Kidney epithelial cell (primary cell): ENCODE results near the gene TMEM151B. TPM values are rescaled to one million over a fixed set of nuclear protein-coding genes. Genes with fewer than 3 reads are reported as not detected.

ENCODE experiments used
- DNase-seq: peaks from one replicate; pipeline ENCODE4 v3.0.0-alpha.2; 2010; ENCODE audit warnings: low read depth
- H3K27me3 ChIP-seq: 2 replicates; pipeline ENCODE4 v1.6.0; 2011; ENCODE audit warnings: low read length; ENCODE audit not compliant: control insufficient read depth, insufficient read depth
- H3K36me3 ChIP-seq: 2 replicates; pipeline ENCODE4 v1.5.1; 2011; ENCODE audit warnings: low read length; ENCODE audit not compliant: control insufficient read depth, insufficient read depth
- H3K4me3 ChIP-seq: 2 replicates; pipeline ENCODE4 v1.5.1; 2011; ENCODE audit warnings: low read depth, mild to moderate bottlenecking, control low read depth, low read length
- total RNA-seq: library from RNA; depleted of rRNA; stranded (reverse); fragments of >200 nt; gene quantifications from 2 replicates; pipeline ENCODE4 v1.2.3, GENCODE V29; 2015
- TF ChIP-seq, protein P1 (sequence below): IDR thresholded peaks from 2 replicates; pipeline ENCODE4 v1.5.1; 2011; ENCODE audit warnings: mild to moderate bottlenecking, moderate library complexity, low read length, control low read depth, inconsistent platforms; ENCODE audit not compliant: insufficient read depth, poor library complexity, severe bottlenecking

Gene TMEM151B
- total RNA-seq, 1 donor from 2014 or later, result 0.13 TPM

DNA sequence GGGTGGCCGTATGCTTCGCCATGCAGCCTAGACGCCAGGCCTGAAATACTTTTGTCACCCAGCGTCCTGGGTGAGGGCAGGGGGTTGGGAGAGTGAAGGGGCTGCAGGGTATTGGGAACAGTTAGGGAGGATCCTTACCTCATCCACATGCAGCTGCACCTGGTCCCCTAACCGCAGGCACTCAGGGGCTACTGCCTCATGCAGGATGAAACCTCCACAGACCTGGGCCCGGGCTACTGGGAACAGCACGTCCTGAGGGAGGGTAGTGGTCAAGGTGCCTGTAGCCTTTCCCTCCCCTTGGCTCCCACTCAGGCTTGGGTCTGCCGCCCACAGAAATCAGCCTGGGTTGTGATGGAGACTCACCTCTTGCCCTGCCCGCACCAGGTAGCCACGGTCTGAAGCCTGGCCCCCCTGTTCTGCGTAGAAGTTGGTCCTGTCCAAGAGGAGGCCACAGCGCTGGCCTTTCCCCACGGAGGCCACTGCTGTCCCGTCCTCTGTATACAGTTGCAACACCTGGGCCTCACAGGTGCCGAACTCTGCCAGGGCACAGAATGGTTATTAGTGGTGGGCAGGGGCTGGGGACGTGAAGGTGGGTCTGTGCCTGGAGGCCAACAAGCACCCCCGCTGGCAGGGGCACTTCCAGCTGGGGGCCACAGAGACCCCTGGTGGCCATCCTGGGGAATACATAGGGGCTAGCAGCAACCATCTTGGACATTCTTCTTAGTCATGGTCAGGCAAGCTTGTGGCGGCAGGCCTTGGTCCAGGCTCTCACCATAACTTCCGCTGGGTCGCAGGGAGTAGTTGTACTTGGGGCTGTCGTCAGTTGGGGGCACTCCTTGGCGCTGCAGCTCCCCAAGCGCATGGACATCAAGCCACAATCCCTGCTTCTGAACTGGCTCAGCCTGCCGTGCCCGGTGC is 34.3 kb downstream of the TMEM151B start:
- DNase-seq, result no peak
- Histone ChIP-seq H3K27me3 (no peaks in the 10 kb centered on the region), H3K4me3 (no peak overlapping the region), H3K36me3 (no peaks in the 10 kb centered on the region)
- TF ChIP-seq, protein P1, sequence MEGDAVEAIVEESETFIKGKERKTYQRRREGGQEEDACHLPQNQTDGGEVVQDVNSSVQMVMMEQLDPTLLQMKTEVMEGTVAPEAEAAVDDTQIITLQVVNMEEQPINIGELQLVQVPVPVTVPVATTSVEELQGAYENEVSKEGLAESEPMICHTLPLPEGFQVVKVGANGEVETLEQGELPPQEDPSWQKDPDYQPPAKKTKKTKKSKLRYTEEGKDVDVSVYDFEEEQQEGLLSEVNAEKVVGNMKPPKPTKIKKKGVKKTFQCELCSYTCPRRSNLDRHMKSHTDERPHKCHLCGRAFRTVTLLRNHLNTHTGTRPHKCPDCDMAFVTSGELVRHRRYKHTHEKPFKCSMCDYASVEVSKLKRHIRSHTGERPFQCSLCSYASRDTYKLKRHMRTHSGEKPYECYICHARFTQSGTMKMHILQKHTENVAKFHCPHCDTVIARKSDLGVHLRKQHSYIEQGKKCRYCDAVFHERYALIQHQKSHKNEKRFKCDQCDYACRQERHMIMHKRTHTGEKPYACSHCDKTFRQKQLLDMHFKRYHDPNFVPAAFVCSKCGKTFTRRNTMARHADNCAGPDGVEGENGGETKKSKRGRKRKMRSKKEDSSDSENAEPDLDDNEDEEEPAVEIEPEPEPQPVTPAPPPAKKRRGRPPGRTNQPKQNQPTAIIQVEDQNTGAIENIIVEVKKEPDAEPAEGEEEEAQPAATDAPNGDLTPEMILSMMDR, result peak; percentile 77

DNA sequence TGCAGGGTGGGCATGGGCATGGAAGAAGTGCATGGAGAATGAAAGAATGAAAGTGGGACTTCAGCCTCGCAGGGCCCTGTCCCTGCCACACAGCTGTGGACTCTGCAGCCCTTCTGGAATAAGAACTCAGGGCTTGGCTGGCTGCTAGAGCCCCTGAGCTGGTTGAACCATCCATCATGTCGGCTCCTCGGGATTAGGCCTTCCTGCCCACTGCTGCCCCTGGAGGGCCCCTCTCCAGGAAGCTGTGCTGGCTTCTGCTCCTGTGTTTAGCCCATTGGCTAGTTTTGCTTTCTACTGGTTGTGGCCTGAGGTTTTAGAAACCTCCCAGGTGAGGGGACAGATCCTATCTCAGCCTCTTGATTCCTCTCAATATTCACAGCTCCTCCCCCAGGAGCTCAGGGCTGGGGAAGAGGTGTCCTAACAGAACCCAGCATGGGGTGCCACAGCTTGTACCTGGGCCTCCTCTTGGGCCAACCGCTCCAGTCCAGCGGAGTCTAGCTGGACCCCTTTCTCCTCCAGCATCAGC is 35.0 kb downstream of the TMEM151B start:
- no peak for DNase-seq
- peaks cover 2% of the 10 kb centered on the region for H3K36me3 ChIP-seq

DNA sequence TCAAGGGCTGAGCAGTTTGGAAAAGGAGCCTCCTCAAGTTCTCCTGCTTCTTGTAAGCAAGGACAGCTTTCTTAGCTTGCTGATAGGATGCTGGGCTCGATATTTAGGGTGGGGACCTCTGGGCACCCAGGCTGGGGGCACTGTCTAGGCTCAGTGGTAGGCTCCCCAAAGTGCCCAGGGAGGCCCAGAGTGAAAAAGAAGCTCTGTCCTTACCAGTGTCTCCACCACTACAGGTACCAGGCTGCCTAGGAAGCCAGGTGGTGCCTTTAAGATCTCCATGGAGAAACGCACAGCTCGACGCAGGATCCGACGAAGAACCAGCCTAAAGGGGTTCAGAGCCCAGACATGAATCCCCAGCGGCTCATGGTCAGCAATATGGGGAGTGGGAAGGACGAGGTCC is 36.5 kb downstream of the TMEM151B start:
- peaks cover 2% of the 10 kb centered on the region for H3K36me3 ChIP-seq
- TF ChIP-seq, protein P1, result no peak
- H3K27me3 ChIP-seq, result no peaks in the 10 kb centered on the region

More for the DNA sequence above, 35.0 kb downstream of the TMEM151B start:
- TF ChIP-seq, protein P1, result no peak
- Histone ChIP-seq H3K27me3 (no peaks in the 10 kb centered on the region), H3K4me3 (no peak overlapping the region)

DNA sequence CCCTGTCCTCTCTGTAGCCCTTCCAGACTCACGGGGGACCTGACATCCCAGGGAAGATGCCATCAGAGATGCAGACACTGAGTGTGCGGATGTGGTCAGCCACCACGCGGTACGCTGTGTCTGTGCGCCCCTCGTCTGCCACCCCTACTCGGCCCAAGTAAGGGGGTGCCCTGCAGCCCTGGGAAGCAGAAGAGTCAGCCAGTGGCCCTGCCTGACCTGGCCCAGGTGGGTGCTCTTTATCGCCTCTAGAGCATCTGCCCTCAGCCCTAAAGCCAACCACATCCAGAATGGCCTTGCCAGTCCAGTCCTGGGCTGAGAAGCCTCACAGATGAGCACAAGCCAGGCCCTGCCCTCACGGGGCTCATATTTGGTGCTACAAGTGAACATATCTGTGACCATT is 37.0 kb downstream of the TMEM151B start:
- TF ChIP-seq, protein P1, result no peak
- no peak overlapping the region for H3K4me3 ChIP-seq
- H3K27me3 ChIP-seq, result no peaks in the 10 kb centered on the region
- H3K36me3 ChIP-seq, result peaks cover 2% of the 10 kb centered on the region
- no peak for DNase-seq

More for the DNA sequence above, 36.5 kb downstream of the TMEM151B start:
- no peak overlapping the region for H3K4me3 ChIP-seq
- DNase-seq, result no peak

DNA sequence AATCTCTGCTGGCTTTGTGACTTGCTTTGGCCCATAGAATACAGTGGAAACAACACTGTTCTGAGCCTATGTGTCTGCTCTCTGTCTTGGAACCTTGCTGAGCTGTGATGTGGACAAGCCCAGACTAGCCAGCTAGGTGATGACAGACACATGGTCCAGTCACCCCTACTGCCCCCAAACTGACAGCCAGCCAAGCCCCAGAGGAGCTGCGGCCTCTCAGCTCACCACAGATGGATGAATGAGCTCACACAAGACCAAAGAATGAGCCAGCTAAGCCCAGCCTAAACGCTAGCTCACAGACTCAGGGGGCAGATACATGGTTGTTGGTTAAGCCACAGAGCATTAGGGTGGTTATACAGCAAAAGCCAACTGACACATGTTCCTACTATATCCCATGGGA is 38.8 kb downstream of the TMEM151B start:
- DNase-seq, result no peak
- Histone ChIP-seq H3K27me3 (no peaks in the 10 kb centered on the region), H3K4me3 (no peak overlapping the region), H3K36me3 (peaks cover 2% of the 10 kb centered on the region)
- TF ChIP-seq, protein P1, result no peak

DNA sequence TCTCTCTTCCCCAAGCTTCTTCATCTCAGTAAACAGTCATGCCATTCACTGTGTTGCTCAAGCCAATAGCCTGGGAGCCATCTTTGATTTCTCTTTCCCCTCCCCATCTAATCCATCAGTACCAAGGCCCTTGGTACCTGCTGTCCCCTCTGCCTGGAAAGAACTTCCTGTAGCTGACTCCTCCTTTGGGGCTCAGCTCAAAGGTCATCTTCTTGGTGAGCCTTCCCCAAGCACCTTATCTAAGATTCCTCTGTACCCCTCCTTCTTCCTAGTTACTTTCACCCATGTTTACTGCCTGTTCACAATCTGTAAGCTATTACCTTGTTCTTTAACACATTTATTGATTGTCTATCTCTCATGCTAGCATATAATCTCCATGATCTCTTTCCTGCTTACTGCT is 39.4 kb downstream of the TMEM151B start:
- TF ChIP-seq, protein P1, result no peak

More for the DNA sequence above, 39.4 kb downstream of the TMEM151B start:
- Histone ChIP-seq H3K27me3 (no peaks in the 10 kb centered on the region), H3K4me3 (no peak overlapping the region), H3K36me3 (peaks cover 2% of the 10 kb centered on the region)
- no peak for DNase-seq
